ENCODE data around the gene STX18. TPM values are rescaled to one million over a fixed set of nuclear protein-coding genes. Genes with fewer than 3 reads are reported as not detected.

The STX18 gene
- total RNA-seq, 1 donor: 13.2 TPM

- DNase-seq (ENCODE audit: low read depth in 2 of 3, low spot score in 2 of 3): no peak
These were observed 154.1 kb downstream of the STX18 start for GRCh38 chr4:4387531-4388310.

- DNase-seq (ENCODE audit: low read depth in 2 of 3, low spot score in 2 of 3): peak in 1 of 3 donors; percentile 22
These were observed 155.0 kb downstream of the STX18 start, which contains the start of gene NSG1 for GRCh38 chr4:4386736-4387392. Gene NSG1, plus strand, starts transcription at chr4:4387102. Its CDS starts 528 bp downstream, at chr4:4387630.

- peak in 1 of 3 donors; percentile 20 for DNase-seq (ENCODE audit: low read depth in 2 of 3, low spot score in 2 of 3)
These were observed 155.5 kb downstream of the STX18 start for GRCh38 chr4:4386296-4386735.

- DNase-seq (ENCODE audit: low read depth in 2 of 3, low spot score in 2 of 3): no peak
These were observed 156.0 kb downstream of the STX18 start for GRCh38 chr4:4385729-4386295.

- peak in 1 of 3 donors; percentile 27 for DNase-seq (ENCODE audit: low read depth in 2 of 3, low spot score in 2 of 3)
These were observed 157.0 kb downstream of the STX18 start for GRCh38 chr4:4384837-4385236.

GRCh38 chr4:4383085-4383484, 158.8 kb downstream of the STX18 start:
- DNase-seq (ENCODE audit: low read depth in 2 of 3, low spot score in 2 of 3): no peak

- no peak for DNase-seq (ENCODE audit: low read depth in 2 of 3, low spot score in 2 of 3)
These were observed 162.2 kb downstream of the STX18 start for GRCh38 chr4:4379540-4380087.

GRCh38 chr4:4377732-4378460, 164.0 kb downstream of the STX18 start:
- no peak for DNase-seq (ENCODE audit: low read depth in 2 of 3, low spot score in 2 of 3)

GRCh38 chr4:4377191-4377590, 164.7 kb downstream of the STX18 start:
- no peak for DNase-seq (ENCODE audit: low read depth in 2 of 3, low spot score in 2 of 3)

- no peak for DNase-seq (ENCODE audit: low read depth in 2 of 3, low spot score in 2 of 3)
These were observed 165.8 kb downstream of the STX18 start for GRCh38 chr4:4376074-4376473.

- DNase-seq (ENCODE audit: low read depth in 2 of 3, low spot score in 2 of 3): no peak
These were observed 167.3 kb downstream of the STX18 start for GRCh38 chr4:4374388-4375098.

Other genes with a start within 250 kb of the STX18 start
- not detected for gene NSG1, start 154.9 kb downstream of the STX18 start, total RNA-seq

Measured in hematopoietic multipotent progenitor cell (in vitro differentiated cells).